CD4-positive, alpha-beta T cell (primary cell): ENCODE measurements around the gene PAPPA. TPM values are rescaled to one million over a fixed set of nuclear protein-coding genes. Genes with fewer than 3 reads are reported as not detected.

Experiments used
- ATAC-seq: fragments of 200-7000 bp; cut with Tn5 transposase; one replicate; pipeline ENCODE4 v1.10.0; 2022; ENCODE audit warnings: mild to moderate bottlenecking; ENCODE audit not compliant: poor library complexity
- CTCF ChIA-PET: fragments of 350-600 bp; sonication (Branson Sonifier 250); formaldehyde crosslinking; loops from one replicate; lab custom pipeline; 2021; ENCODE audit warnings: antibody characterized with exemption, inconsistent platforms; lab: Charles Lee
- POLR2A ChIA-PET: fragments of 350-600 bp; sonication (Branson Sonifier 250); formaldehyde crosslinking; loops from one replicate; lab custom pipeline; 2021; ENCODE audit warnings: antibody characterized with exemption, inconsistent platforms; lab: Charles Lee
- DNase-seq, 14 experiments: peaks; one replicate each; pipeline ENCODE4 v3.0.0-alpha.2; 2013 to 2020; ENCODE audit warnings: mixed read lengths in 2 of 14
- H3K27ac ChIP-seq, 2 donors: one replicate each; pipeline versions ENCODE4 v1.5.1 to v1.7.0; 2013; ENCODE audit warnings: low read length in 2 of 2, low read depth in 1 of 2, mild to moderate bottlenecking in 1 of 2
- H3K27me3 ChIP-seq, 2 experiments: 1 replicate in 1 of 2; 2 replicates in 1 of 2; pipeline versions ENCODE4 v1.6.1 to v1.7.0; 2013; ENCODE audit warnings: low read length in 2 of 2, control low read depth in 1 of 2, mild to moderate bottlenecking in 1 of 2, moderate library complexity in 1 of 2; ENCODE audit not compliant: insufficient read depth in 2 of 2, control insufficient read depth in 1 of 2
- H3K36me3 ChIP-seq: one replicate; pipeline ENCODE4 v1.6.1; 2013; ENCODE audit warnings: low read length, control low read depth; ENCODE audit not compliant: insufficient read depth
- H3K4me1 ChIP-seq: one replicate; pipeline ENCODE4 v1.6.1; 2013; ENCODE audit warnings: low read length, control low read depth; ENCODE audit not compliant: insufficient read depth
- H3K4me3 ChIP-seq: one replicate; pipeline ENCODE4 v1.5.1; 2013; ENCODE audit warnings: mild to moderate bottlenecking, low read length, moderate library complexity
- H3K9me3 ChIP-seq, 2 experiments: 1 replicate in 1 of 2; 2 replicates in 1 of 2; pipeline versions ENCODE4 v1.6.1 to v1.7.0; 2013; ENCODE audit warnings: low read length in 2 of 2, mild to moderate bottlenecking in 2 of 2, control low read depth in 1 of 2, moderate library complexity in 1 of 2; ENCODE audit not compliant: control insufficient read depth in 1 of 2, insufficient read depth in 1 of 2
- H3K27ac Mint-ChIP-seq: one replicate; pipeline ENCODE4 v1.8.0; 2020; ENCODE audit warnings: mixed read lengths
- H3K27me3 Mint-ChIP-seq: one replicate; pipeline ENCODE4 v1.8.0; 2021; ENCODE audit warnings: mixed read lengths
- H3K36me3 Mint-ChIP-seq: one replicate; pipeline ENCODE4 v1.8.0; 2021; ENCODE audit warnings: low read depth, mixed read lengths
- H3K4me1 Mint-ChIP-seq: one replicate; pipeline ENCODE4 v1.8.0; 2021; ENCODE audit warnings: low read depth, mixed read lengths
- H3K4me3 Mint-ChIP-seq: one replicate; pipeline ENCODE4 v1.8.0; 2020; ENCODE audit warnings: mild to moderate bottlenecking, mixed read lengths
- H3K9me3 Mint-ChIP-seq: one replicate; pipeline ENCODE4 v1.8.0; 2020; ENCODE audit warnings: mixed read lengths
- CTCF ChIP-seq: fragments of 200-600 bp; IDR thresholded peaks from one replicate; pipeline ENCODE4 v1.8.0; 2022; ENCODE audit warnings: antibody characterized with exemption, mild to moderate bottlenecking
- intact Hi-C, 2 experiments: fragments of 100-400 bp; cut with DNase I in 1 of 2; cut with micrococcal nuclease in 1 of 2; formaldehyde crosslinking; loops; one replicate each; pipeline versions ENCODE4 v1.15.1 to v1.9.0; 2023 to 2025; cut with DNase I, micrococcal nuclease
- total RNA-seq, 174 experiments: library from RNA in 2 of 174; stranded (reverse) in 2 of 174; gene quantifications; one replicate each; pipeline ENCODE4 v1.2.3 and lab custom pipeline; 2021 to 2026

Gene PAPPA
- total RNA-seq, 2 experiments from 2014 or later: 0.03 TPM; not detected in 1

- H3K27ac ChIP-seq: no peak overlapping the region
- ChIA-PET POLR2A (no interaction called here), CTCF (no interaction called here)
- no peaks in the 10 kb centered on the region for H3K4me1 ChIP-seq
- peaks cover 23% of the 10 kb centered on the region for H3K27me3 Mint-ChIP-seq
- H3K36me3 Mint-ChIP-seq: no peaks in the 10 kb centered on the region
- no peaks in the 10 kb centered on the region for H3K27me3 ChIP-seq
- TF ChIP-seq CTCF: no peak
- H3K4me1 Mint-ChIP-seq: no peaks in the 10 kb centered on the region
- DNase-seq (no peak), ATAC-seq (no peak)
- H3K4me3 ChIP-seq: no peak overlapping the region
- H3K36me3 ChIP-seq: no peaks in the 10 kb centered on the region
- no peak overlapping the region for H3K4me3 Mint-ChIP-seq
- H3K9me3 ChIP-seq: no peaks in the 10 kb centered on the region
- intact Hi-C loops: no loop called here
- H3K27ac Mint-ChIP-seq: no peak overlapping the region
- H3K9me3 Mint-ChIP-seq: peaks cover 2% of the 10 kb centered on the region
Measured at GRCh38 chr9:116142706-116143492, 10.7 kb upstream of the PAPPA start.

GRCh38 chr9:116144038-116144437 is 9.6 kb upstream of the PAPPA start:
- Histone ChIP-seq H3K9me3 (no peaks in the 10 kb centered on the region), H3K27me3 (peaks cover 0 to 2% of the 10 kb centered on the region in 2 experiments), H3K27ac (no peak overlapping the region), H3K4me3 (no peak overlapping the region), H3K4me1 (no peaks in the 10 kb centered on the region), H3K36me3 (no peaks in the 10 kb centered on the region)
- no peak overlapping the region for H3K4me3 Mint-ChIP-seq
- H3K36me3 Mint-ChIP-seq: no peaks in the 10 kb centered on the region
- H3K27me3 Mint-ChIP-seq: peaks cover 30% of the 10 kb centered on the region
- no peak overlapping the region for H3K27ac Mint-ChIP-seq
- ChIA-PET CTCF (no interaction called here), POLR2A (no interaction called here)
- DNase-seq: no peak
- TF ChIP-seq CTCF: no peak
- intact Hi-C loops: no loop called here
- ATAC-seq: no peak
- H3K9me3 Mint-ChIP-seq: peaks cover 2% of the 10 kb centered on the region
- H3K4me1 Mint-ChIP-seq: no peaks in the 10 kb centered on the region

- no peak overlapping the region for H3K27ac Mint-ChIP-seq
- Histone ChIP-seq H3K9me3 (no peaks in the 10 kb centered on the region), H3K4me1 (no peaks in the 10 kb centered on the region), H3K36me3 (no peaks in the 10 kb centered on the region), H3K27ac (no peak overlapping the region), H3K4me3 (no peak overlapping the region), H3K27me3 (peaks cover 0 to 2% of the 10 kb centered on the region in 2 experiments)
- intact Hi-C loops: no loop called here
- H3K4me1 Mint-ChIP-seq: no peaks in the 10 kb centered on the region
- no peak for TF ChIP-seq CTCF
- no peak for ATAC-seq
- H3K36me3 Mint-ChIP-seq: no peaks in the 10 kb centered on the region
- ChIA-PET POLR2A (no interaction called here), CTCF (no interaction called here)
- no peaks in the 10 kb centered on the region for H3K9me3 Mint-ChIP-seq
- no peak overlapping the region for H3K4me3 Mint-ChIP-seq
- no peak for DNase-seq
- peaks cover 35% of the 10 kb centered on the region for H3K27me3 Mint-ChIP-seq
Measured at GRCh38 chr9:116144555-116144954, 9.0 kb upstream of the PAPPA start.
